GM12875 (cell line): ENCODE results near the gene SGF29.
A peak's percentile ranks its signal among the peaks of the same experiment; 100 is the strongest.

Experiments used
- H3K4me3 ChIP-seq: one replicate; pipeline ENCODE4 v1.5.1; 2011; ENCODE audit warnings: low read depth, low read length, control low read depth
- CTCF ChIP-seq: IDR thresholded peaks from 2 replicates; pipeline ENCODE4 v1.5.1; 2011; ENCODE audit warnings: low read depth, mild to moderate bottlenecking, control low read depth, inconsistent platforms, low read length, moderate library complexity, borderline replicate concordance; ENCODE audit not compliant: insufficient read depth

SGF29 gene

GRCh38 chr16:28553776-28554633 is at the start of gene SGF29:
Gene SGF29, plus strand, starts transcription at chr16:28553920. Its CDS starts 27,150 bp downstream, at chr16:28581070.
- H3K4me3 ChIP-seq, result peak within 1 kb of the TSS; percentile 58
- no peak for TF ChIP-seq CTCF

GRCh38 chr16:28504707-28505404 is 48.9 kb upstream of the SGF29 start:
- no peak for TF ChIP-seq CTCF

GRCh38 chr16:28505489-28506137 is 48.1 kb upstream of the SGF29 start:
- no peak for TF ChIP-seq CTCF
- no peak overlapping the region for H3K4me3 ChIP-seq

More at GRCh38 chr16:28504707-28505404, 48.9 kb upstream of the SGF29 start:
- H3K4me3 ChIP-seq, result no peak overlapping the region

GRCh38 chr16:28511031-28511430 is 42.7 kb upstream of the SGF29 start:
- TF ChIP-seq CTCF, result no peak
- no peak overlapping the region for H3K4me3 ChIP-seq

- no peak for TF ChIP-seq CTCF
Observed at GRCh38 chr16:28511801-28512789, 41.6 kb upstream of the SGF29 start.

GRCh38 chr16:28513484-28514181 is 40.1 kb upstream of the SGF29 start:
- H3K4me3 ChIP-seq, result no peak overlapping the region
- TF ChIP-seq CTCF, result no peak

More at GRCh38 chr16:28511801-28512789, 41.6 kb upstream of the SGF29 start:
- H3K4me3 ChIP-seq, result no peak overlapping the region
